ENCODE results near the gene AGAP5. TPM values are rescaled to one million over a fixed set of nuclear protein-coding genes. Genes with fewer than 3 reads are reported as not detected.
"Not testable (repeated sequence)": the region's sequence is repeated elsewhere in the genome, so short reads cannot be mapped to it uniquely, and the experiment has no call there.

The AGAP5 gene
- total RNA-seq = 1 to 10 TPM; 4.5 to 5.9 (median 5.6) TPM
- 1 to 10 TPM; 1.2 to 4.7 (median 1.8) TPM for polyA plus RNA-seq

- DNase-seq; H3K9me3 ChIP-seq; intact Hi-C loops (cut with DNase I); H3K4me1 ChIP-seq; H3K27ac ChIP-seq; H3K4me3 ChIP-seq; H3K36me3 ChIP-seq; H3K27me3 ChIP-seq: not testable (repeated sequence)
- WGBS, 2 donors = 97 to 99% methylated on average over 16 of the region's 16 CpGs
Observed at GRCh38 chr10:73697675-73698159, at the start of gene AGAP5. Gene AGAP5 (minus strand): TSS chr10:73698109. CDS start chr10:73697755, 354 bp downstream.

- H3K4me3 ChIP-seq = no peak overlapping the region
- TF ChIP-seq CTCF (IDR thresholded peaks at IDR 0.05) = no peak
- TF ChIP-seq EP300 (IDR thresholded peaks at IDR 0.05) = no peak
- no peak for TF ChIP-seq POLR2AphosphoS5 (IDR thresholded peaks at IDR 0.05)
- TF ChIP-seq POLR2A (IDR thresholded peaks at IDR 0.05) = no peak
- H3K27ac ChIP-seq = no peak overlapping the region
- H3K36me3 ChIP-seq = peaks cover 8 to 51% (median 33%) of the 10 kb centered on the region in 4 donors
- peaks cover 0 to 58% (median 48%) of the 10 kb centered on the region in 4 donors for H3K4me1 ChIP-seq
- no peaks in the 10 kb centered on the region for H3K27me3 ChIP-seq
- 89 to 90% methylated on average over 2 of the region's 2 CpGs for WGBS, 2 donors
- H3K9me3 ChIP-seq = no peaks in the 10 kb centered on the region
- no peak for DNase-seq
- intact Hi-C loops (cut with DNase I) = no loop called here
Observed at GRCh38 chr10:73746721-73747120, 48.8 kb upstream of the AGAP5 start.

- peaks cover 0 to 52% (median 38%) of the 10 kb centered on the region in 4 donors for H3K4me1 ChIP-seq
- intact Hi-C loops (cut with DNase I) = loop anchor here (2.0 kb wide), 1 partner anchor 28 kb away; a partner anchor contains a TSS
- peak overlapping the region; percentile 90 to 96 (median 94) for H3K27ac ChIP-seq
- no peaks in the 10 kb centered on the region for H3K27me3 ChIP-seq
- H3K4me3 ChIP-seq = peak overlapping the region; percentile 57 to 98 (median 94)
- H3K36me3 ChIP-seq = peaks cover 6 to 30% (median 20%) of the 10 kb centered on the region in 4 donors
- peak; percentile 75 for DNase-seq
- no peaks in the 10 kb centered on the region for H3K9me3 ChIP-seq
- no peak for TF ChIP-seq CTCF (IDR thresholded peaks at IDR 0.05)
- TF ChIP-seq EP300 (IDR thresholded peaks at IDR 0.05) = no peak
- TF ChIP-seq POLR2AphosphoS5 (IDR thresholded peaks at IDR 0.05) = no peak
- no peak for TF ChIP-seq POLR2A (IDR thresholded peaks at IDR 0.05)
- 0 to 1% methylated on average over 10 of the region's 10 CpGs for WGBS, 2 donors
Observed at GRCh38 chr10:73744664-73744975, 46.7 kb upstream of the AGAP5 start.

- peak; percentile 99 for DNase-seq
- peak within 1 kb of the TSS; percentile 57 to 98 (median 94) for H3K4me3 ChIP-seq
- peaks cover 0 to 46% (median 34%) of the 10 kb centered on the region in 4 donors for H3K4me1 ChIP-seq
- no peaks in the 10 kb centered on the region for H3K9me3 ChIP-seq
- H3K27ac ChIP-seq = peak within 1 kb of the TSS; percentile 90 to 96 (median 94)
- WGBS, 2 donors = 0 to 1% methylated on average over 36 of the region's 36 CpGs
- peaks cover 6 to 25% (median 17%) of the 10 kb centered on the region in 4 donors for H3K36me3 ChIP-seq
- intact Hi-C loops (cut with DNase I) = loop anchor here (2.0 kb wide), 1 partner anchor 29 kb away; a partner anchor contains a TSS
- H3K27me3 ChIP-seq = no peaks in the 10 kb centered on the region
- TF ChIP-seq POLR2AphosphoS5 (IDR thresholded peaks at IDR 0.05) (peak; percentile 77 to 90 (median 84)), POLR2A (IDR thresholded peaks at IDR 0.05) (peak; percentile 52 to 63), CTCF (IDR thresholded peaks at IDR 0.05) (no peak), EP300 (IDR thresholded peaks at IDR 0.05) (peak in 1 of 4 donors; percentile 68)
Observed at GRCh38 chr10:73743905-73744663, 46.2 kb upstream of the AGAP5 start, which contains the start of gene SEC24C. Gene SEC24C (plus strand): TSS chr10:73744372. CDS start chr10:73746833, 2,461 bp downstream.

GRCh38 chr10:73743327-73743904 lies 45.5 kb upstream of the AGAP5 start:
- intact Hi-C loops (cut with DNase I) = no loop called here
- 45 to 48% methylated on average over 6 of the region's 6 CpGs for WGBS, 2 donors
- Histone ChIP-seq H3K27me3 (no peaks in the 10 kb centered on the region), H3K4me1 (peaks cover 0 to 40% (median 29%) of the 10 kb centered on the region in 4 donors), H3K4me3 (peak overlapping the region; percentile 57 to 98 (median 94)), H3K27ac (peak overlapping the region; percentile 90 to 96 (median 94)), H3K36me3 (peaks cover 6 to 18% (median 11%) of the 10 kb centered on the region in 4 donors), H3K9me3 (no peaks in the 10 kb centered on the region)
- TF ChIP-seq EP300 (IDR thresholded peaks at IDR 0.05) (no peak), CTCF (IDR thresholded peaks at IDR 0.05) (no peak), POLR2A (IDR thresholded peaks at IDR 0.05) (no peak), POLR2AphosphoS5 (IDR thresholded peaks at IDR 0.05) (no peak)
- no peak for DNase-seq
